T-helper 2 cell treated with Interferon-gamma antibody and Interleukin-4, amounts not matched to agents 100 ng/mL and 5 ng/mL, for 36 hours (primary cell): ENCODE data around the gene EVC. TPM values are rescaled to one million over a fixed set of nuclear protein-coding genes. Genes with fewer than 3 reads are reported as not detected.
"Not testable (repeated sequence)": the region's sequence is repeated elsewhere in the genome, so short reads cannot be mapped to it uniquely, and the experiment has no call there.

Experiments used
- intact Hi-C: fragments of 100-400 bp; cut with micrococcal nuclease; formaldehyde crosslinking; loops from one replicate; pipeline ENCODE4 v1.15.1; 2023
- total RNA-seq: library from RNA; stranded (reverse); gene quantifications from 2 replicates; pipeline ENCODE4 v1.2.3, GENCODE V29; 2022

Gene EVC
- total RNA-seq, 1 donor from 2014 or later = 0.61 TPM

- intact Hi-C loops = loop anchor here (2.0 kb wide), 1 partner anchor 1323 kb away; no protein-coding TSS in a partner anchor
These were observed 101.1 kb downstream of the EVC start for GRCh38 chr4:5812057-5812456.

DNA sequence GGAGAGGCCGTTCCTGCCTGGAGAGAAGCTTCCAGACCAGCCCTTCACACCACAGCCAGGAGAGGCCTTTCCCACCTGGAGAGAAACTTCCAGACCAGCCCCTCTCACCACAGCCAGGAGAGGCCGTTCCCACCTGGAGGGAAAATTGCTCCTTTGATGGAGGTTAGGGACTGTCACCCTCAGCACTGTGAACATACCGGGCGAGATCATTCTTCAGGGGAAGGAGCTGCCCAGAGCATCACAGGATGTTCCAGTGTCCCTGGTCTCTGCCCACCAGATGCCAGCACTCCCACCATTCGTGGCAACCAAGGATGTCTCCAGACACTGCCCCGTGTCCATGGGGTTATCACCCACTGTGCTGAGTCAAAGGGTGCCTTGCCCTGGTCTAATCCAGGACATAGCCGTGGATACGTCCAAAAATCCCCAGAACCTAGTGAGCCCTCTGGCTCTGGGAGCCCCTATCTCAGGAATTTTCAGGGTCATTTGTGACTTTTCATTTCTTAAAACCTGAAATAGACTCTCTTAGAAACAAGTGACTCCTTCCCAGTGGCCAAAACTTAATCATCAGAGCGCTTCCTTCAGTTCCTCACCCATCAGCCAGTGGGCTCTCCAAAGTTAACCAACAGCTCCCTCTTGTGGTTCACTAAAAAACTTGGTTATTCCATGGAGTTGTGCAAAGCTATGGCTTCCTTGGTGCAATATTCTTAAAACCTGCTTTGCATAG lies 101.7 kb downstream of the EVC start:
- intact Hi-C loops = loop anchor here (1.0 to 2.0 kb wide), 2 partner anchors 817 to 1324 kb away; no protein-coding TSS in a partner anchor

- intact Hi-C loops = loop anchor here (1.0 to 2.0 kb wide), 2 partner anchors 819 to 1325 kb away; no protein-coding TSS in a partner anchor
These were observed 102.9 kb downstream of the EVC start for GRCh38 chr4:5813882-5814255.

- intact Hi-C loops = no loop called here
These were observed 103.4 kb downstream of the EVC start for GRCh38 chr4:5814421-5814820.

- intact Hi-C loops = no loop called here
These were observed 104.6 kb downstream of the EVC start for GRCh38 chr4:5815641-5816040.

DNA sequence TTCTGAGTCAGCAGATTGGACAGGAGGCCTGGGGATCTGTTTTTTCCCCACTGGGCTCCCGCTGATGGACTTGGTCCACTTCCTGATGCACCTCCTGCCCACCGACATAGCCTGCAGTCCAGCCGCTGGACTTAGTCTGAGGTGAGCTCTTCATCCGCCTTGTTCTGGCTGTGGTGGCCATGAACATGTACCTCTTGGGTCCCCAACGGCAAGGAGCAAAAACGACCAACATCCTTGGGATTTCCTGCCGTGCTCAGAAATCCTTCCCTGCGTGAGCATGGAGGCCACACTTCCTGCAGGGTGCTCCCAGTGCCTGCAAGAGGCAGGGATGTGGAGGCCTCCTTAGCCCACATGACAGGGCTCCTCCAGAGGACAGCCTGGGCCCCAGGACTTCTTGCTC lies 105.1 kb downstream of the EVC start:
- intact Hi-C loops = no loop called here

DNA sequence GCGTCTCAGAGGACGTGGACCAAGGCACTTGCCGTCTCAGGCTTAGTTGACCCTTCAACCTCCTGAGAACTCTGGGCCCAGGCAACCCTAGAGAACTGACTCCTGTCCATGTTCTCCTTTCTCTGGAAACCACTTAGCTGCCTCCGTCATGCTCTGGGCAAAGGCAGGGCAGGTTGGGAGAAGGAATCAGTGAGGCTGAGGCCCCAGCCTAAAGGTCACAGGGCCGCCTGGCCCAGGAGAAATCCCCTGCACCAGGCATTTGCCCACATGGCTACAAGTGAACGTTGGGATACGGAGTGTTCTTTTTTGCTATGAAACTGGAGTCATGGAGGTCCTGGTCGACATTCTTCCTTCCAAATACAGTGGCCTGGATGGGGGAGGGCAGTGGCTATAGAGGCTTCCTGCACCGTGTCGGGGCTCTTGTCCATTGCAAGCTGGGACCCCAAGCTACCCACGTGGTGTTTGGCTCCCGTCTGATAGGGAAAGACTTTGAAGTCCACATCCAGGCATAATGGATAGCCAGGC lies 105.9 kb downstream of the EVC start:
- intact Hi-C loops = no loop called here

GRCh38 chr4:5821665-5822358 lies 110.8 kb downstream of the EVC start:
- intact Hi-C loops = loop anchor here (5.0 kb wide), 1 partner anchor 40 kb away; no protein-coding TSS in a partner anchor

DNA sequence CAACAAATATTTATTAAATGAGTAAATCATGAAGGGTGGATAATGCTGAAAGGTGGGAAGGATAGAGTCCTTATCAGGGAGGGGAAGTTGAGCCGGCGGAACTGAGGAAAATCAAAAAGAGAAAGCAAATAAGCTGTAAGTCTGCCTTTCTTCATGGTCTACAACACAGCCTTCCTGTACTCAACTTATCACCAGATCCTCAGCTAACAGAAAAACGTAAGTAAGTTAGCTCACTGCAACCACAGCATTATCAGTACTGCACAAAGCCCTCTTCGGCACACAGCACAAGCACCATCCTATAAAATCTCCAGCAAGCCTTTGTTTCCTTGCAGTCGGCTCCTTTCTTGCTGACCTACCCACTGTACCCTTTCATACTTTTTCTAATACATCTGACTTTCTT lies 111.6 kb downstream of the EVC start:
- intact Hi-C loops = loop anchor here (5.0 kb wide), 1 partner anchor 40 kb away; no protein-coding TSS in a partner anchor

GRCh38 chr4:5823542-5824211 lies 112.7 kb downstream of the EVC start:
- intact Hi-C loops = loop anchor here (5.0 kb wide), 1 partner anchor 39 kb away; no protein-coding TSS in a partner anchor

- intact Hi-C loops = loop anchor here (5.0 kb wide), 1 partner anchor 38 kb away; no protein-coding TSS in a partner anchor
These were observed 113.2 kb downstream of the EVC start for GRCh38 chr4:5824227-5824626.

DNA sequence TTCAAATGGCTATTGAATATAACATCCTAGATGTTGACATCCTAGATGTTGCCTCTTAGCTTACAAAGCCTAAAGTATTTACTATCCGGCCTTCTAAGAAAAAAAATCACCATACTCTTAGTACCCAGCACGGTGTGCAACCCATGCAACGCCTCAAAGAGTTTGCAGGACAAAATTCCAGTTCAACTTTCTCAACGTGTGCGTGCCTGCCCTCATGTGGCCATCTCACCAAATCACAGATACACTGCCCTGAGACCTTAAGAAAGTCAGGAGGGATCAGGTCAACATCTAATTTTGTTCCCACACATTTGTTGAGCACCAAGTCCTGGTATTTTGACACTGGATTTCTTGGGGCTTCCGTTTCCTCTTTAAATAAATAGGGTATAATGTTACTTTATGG lies 113.6 kb downstream of the EVC start:
- intact Hi-C loops = loop anchor here (5.0 kb wide), 1 partner anchor 38 kb away; no protein-coding TSS in a partner anchor

DNA sequence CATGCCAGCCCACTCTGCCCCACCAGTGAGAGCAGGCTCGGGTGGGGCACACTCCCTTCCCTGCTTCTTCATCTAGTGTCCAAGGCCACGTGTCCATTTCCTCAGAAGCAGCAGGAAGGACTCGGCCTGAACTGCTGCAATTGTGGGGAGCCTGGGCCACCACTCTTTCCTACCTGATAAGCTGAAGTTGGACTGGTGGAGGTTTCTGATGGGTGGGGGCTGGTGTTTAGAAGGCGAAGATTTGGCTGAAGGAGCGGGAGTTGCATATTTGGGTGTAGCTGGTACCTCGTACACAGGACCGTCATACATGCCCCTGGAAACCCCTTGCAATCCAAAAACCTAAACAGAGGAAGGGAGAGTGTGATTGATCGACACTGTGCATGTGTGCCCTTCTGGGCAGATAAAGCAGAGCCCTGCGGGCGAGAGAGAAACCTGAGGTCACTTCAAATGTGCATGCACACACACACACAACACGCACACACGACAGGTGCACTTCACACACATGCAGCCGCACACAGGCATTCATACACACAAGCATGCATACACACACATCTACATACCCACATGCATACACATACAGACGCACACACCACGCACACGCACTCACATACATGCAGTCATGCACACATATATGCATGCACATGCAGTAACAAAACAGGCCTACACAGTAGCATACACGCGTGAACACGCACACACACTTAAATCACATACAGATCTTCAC lies 114.5 kb downstream of the EVC start:
- intact Hi-C loops = no loop called here

DNA sequence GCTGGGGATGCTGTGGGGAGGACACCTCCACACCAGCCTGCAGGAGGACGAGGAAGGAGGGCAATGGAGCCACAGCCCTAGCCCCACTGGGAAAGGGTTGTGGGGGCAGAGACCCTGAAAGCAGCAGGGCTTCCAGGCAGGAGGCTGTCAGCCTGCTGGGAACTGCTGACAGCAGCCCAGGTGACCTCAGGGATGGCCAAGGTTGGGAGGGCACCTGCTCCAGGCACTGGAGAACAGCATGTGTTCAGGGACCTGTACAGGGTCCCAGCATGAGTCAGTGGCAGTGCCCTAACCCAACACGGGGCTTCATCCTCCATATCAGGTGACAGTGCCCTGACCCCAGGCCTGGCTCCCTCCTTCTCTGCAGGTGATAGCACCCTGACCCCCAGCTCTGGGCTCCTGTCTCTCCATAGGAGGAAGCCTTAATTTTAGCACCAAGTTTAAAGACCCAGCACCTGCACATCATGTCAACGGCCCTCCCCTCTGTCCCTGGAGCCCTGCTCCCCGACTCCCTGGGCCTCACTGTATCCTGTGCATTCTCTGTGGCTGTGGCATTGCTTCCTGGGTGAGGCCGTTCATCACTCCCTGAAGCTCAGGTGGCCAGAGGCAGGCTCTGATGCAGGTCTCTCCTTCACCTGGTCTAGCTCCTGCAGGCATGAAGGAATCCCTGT lies 115.6 kb downstream of the EVC start:
- intact Hi-C loops = no loop called here

- intact Hi-C loops = no loop called here
These were observed 116.4 kb downstream of the EVC start for GRCh38 chr4:5827108-5828004.

DNA sequence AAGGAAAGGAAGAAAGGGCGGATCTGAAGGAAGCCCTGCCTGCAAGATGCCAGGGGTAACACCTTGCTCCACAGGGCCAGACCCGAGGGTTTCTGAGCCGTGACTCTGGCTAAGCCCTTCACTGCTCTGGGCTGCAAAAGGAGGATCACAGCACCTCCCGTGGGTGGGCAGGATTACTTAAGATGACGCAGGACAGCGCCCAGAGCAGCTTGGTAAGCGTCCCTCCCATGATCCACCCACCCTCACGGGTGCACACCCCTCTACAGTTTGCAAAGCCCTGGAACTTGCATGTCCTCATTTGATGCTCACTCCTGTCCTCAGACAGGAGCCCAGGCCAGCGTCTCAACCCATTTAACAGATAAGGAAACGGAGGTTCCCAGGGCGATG lies 117.0 kb downstream of the EVC start:
- intact Hi-C loops = no loop called here

GRCh38 chr4:5836943-5837342 lies 125.9 kb downstream of the EVC start:
- intact Hi-C loops = no loop called here

DNA sequence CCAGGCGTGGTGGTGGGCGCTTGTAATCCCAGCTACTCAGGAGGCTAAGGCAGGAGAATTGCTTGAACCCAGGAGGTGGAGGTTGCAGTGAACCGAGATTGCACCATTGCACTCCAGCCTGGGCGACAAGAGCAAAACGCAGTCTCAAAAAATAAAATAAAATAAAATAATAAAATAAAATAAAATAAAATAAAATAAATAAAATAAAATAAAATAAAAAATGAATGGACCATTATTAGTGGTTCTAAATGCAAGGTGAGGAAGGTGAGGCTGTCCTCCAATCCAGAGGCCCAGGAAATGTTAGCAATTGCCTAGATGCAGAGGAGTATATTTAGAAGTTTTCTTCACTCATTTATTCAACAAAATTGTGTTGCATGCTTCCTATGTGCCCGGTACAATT lies 126.5 kb downstream of the EVC start:
- intact Hi-C loops = not testable (repeated sequence)

- intact Hi-C loops = no loop called here
These were observed 128.3 kb downstream of the EVC start for GRCh38 chr4:5839332-5839731.
